Measurements from ENCODE around the gene SRI.

SRI gene

GRCh38 chr7:88204525-88205110 is 15.2 kb downstream of the SRI start:
- Histone ChIP-seq H3K4me3 (ENCODE audit: low read length) (no peak overlapping the region), H3K4me1 (ENCODE audit: insufficient read depth, low read length) (peaks cover 17% of the 10 kb centered on the region), H3K9ac (ENCODE audit: low read depth, low read length) (no peak overlapping the region), H3K36me3 (ENCODE audit: insufficient read depth, low read length) (peaks cover 68% of the 10 kb centered on the region), H3K27ac (ENCODE audit: low read depth, low read length) (no peak overlapping the region), H3K9me3 (ENCODE audit: insufficient read depth, low read depth, low read length) (no peaks in the 10 kb centered on the region), H3K27me3 (ENCODE audit: insufficient read depth, low read length) (no peaks in the 10 kb centered on the region)
- 100% methylated on average over 3 of the region's 3 CpGs for WGBS

GRCh38 chr7:88203401-88203800 is 16.4 kb downstream of the SRI start:
- Histone ChIP-seq H3K4me1 (ENCODE audit: insufficient read depth, low read length) (peaks cover 17% of the 10 kb centered on the region), H3K36me3 (ENCODE audit: insufficient read depth, low read length) (peaks cover 56% of the 10 kb centered on the region), H3K9ac (ENCODE audit: low read depth, low read length) (no peak overlapping the region), H3K9me3 (ENCODE audit: insufficient read depth, low read depth, low read length) (no peaks in the 10 kb centered on the region), H3K27ac (ENCODE audit: low read depth, low read length) (no peak overlapping the region), H3K4me3 (ENCODE audit: low read length) (no peak overlapping the region), H3K27me3 (ENCODE audit: insufficient read depth, low read length) (no peaks in the 10 kb centered on the region)
- WGBS, result 94% methylated on average over 4 of the region's 4 CpGs

- Histone ChIP-seq H3K27me3 (ENCODE audit: insufficient read depth, low read length) (no peaks in the 10 kb centered on the region), H3K27ac (ENCODE audit: low read depth, low read length) (no peak overlapping the region), H3K4me3 (ENCODE audit: low read length) (no peak overlapping the region), H3K36me3 (ENCODE audit: insufficient read depth, low read length) (peaks cover 50% of the 10 kb centered on the region), H3K4me1 (ENCODE audit: insufficient read depth, low read length) (peaks cover 17% of the 10 kb centered on the region), H3K9ac (ENCODE audit: low read depth, low read length) (no peak overlapping the region), H3K9me3 (ENCODE audit: insufficient read depth, low read depth, low read length) (no peaks in the 10 kb centered on the region)
- 100% methylated on average over 2 of the region's 3 CpGs for WGBS
Observed at GRCh38 chr7:88202799-88203198, 17.0 kb downstream of the SRI start.

- Histone ChIP-seq H3K9ac (ENCODE audit: low read depth, low read length) (no peak overlapping the region), H3K9me3 (ENCODE audit: insufficient read depth, low read depth, low read length) (no peaks in the 10 kb centered on the region), H3K27me3 (ENCODE audit: insufficient read depth, low read length) (no peaks in the 10 kb centered on the region), H3K36me3 (ENCODE audit: insufficient read depth, low read length) (peaks cover 44% of the 10 kb centered on the region), H3K4me1 (ENCODE audit: insufficient read depth, low read length) (peaks cover 17% of the 10 kb centered on the region), H3K27ac (ENCODE audit: low read depth, low read length) (no peak overlapping the region), H3K4me3 (ENCODE audit: low read length) (no peak overlapping the region)
- 86% methylated on average over 4 of the region's 5 CpGs for WGBS
Observed at GRCh38 chr7:88202278-88202677, 17.6 kb downstream of the SRI start.

- Histone ChIP-seq H3K4me3 (ENCODE audit: low read length) (no peak overlapping the region), H3K9me3 (ENCODE audit: insufficient read depth, low read depth, low read length) (no peaks in the 10 kb centered on the region), H3K36me3 (ENCODE audit: insufficient read depth, low read length) (peaks cover 35% of the 10 kb centered on the region), H3K9ac (ENCODE audit: low read depth, low read length) (no peak overlapping the region), H3K4me1 (ENCODE audit: insufficient read depth, low read length) (peaks cover 17% of the 10 kb centered on the region), H3K27ac (ENCODE audit: low read depth, low read length) (peak overlapping the region; percentile 64; the same call in 1 of the 2 replicates), H3K27me3 (ENCODE audit: insufficient read depth, low read length) (no peaks in the 10 kb centered on the region)
Observed at GRCh38 chr7:88201305-88201704, 18.5 kb downstream of the SRI start.

- no peaks in the 10 kb centered on the region for H3K27me3 ChIP-seq (ENCODE audit: insufficient read depth, low read length)
Observed at GRCh38 chr7:88200789-88201188, 19.0 kb downstream of the SRI start.

GRCh38 chr7:88200261-88200660 is 19.6 kb downstream of the SRI start:
- Histone ChIP-seq H3K9ac (ENCODE audit: low read depth, low read length) (no peak overlapping the region), H3K36me3 (ENCODE audit: insufficient read depth, low read length) (peaks cover 24% of the 10 kb centered on the region), H3K4me3 (ENCODE audit: low read length) (no peak overlapping the region), H3K27me3 (ENCODE audit: insufficient read depth, low read length) (no peaks in the 10 kb centered on the region), H3K27ac (ENCODE audit: low read depth, low read length) (no peak overlapping the region), H3K4me1 (ENCODE audit: insufficient read depth, low read length) (peaks cover 17% of the 10 kb centered on the region), H3K9me3 (ENCODE audit: insufficient read depth, low read depth, low read length) (no peaks in the 10 kb centered on the region)
- WGBS, result 86% methylated on average over 2 of the region's 3 CpGs

More at GRCh38 chr7:88200789-88201188, 19.0 kb downstream of the SRI start:
- H3K4me1 ChIP-seq (ENCODE audit: insufficient read depth, low read length), result peaks cover 17% of the 10 kb centered on the region
- no peak overlapping the region for H3K4me3 ChIP-seq (ENCODE audit: low read length)
- peaks cover 29% of the 10 kb centered on the region for H3K36me3 ChIP-seq (ENCODE audit: insufficient read depth, low read length)
- no peak overlapping the region for H3K9ac ChIP-seq (ENCODE audit: low read depth, low read length)
- WGBS, result 23% methylated on average over 4 of the region's 4 CpGs
- H3K27ac ChIP-seq (ENCODE audit: low read depth, low read length), result peak overlapping the region; percentile 64; the same call in 1 of the 2 replicates
- H3K9me3 ChIP-seq (ENCODE audit: insufficient read depth, low read depth, low read length), result no peaks in the 10 kb centered on the region

- Histone ChIP-seq H3K36me3 (ENCODE audit: insufficient read depth, low read length) (no peaks in the 10 kb centered on the region), H3K27ac (ENCODE audit: low read depth, low read length) (no peak overlapping the region), H3K9me3 (ENCODE audit: insufficient read depth, low read depth, low read length) (no peaks in the 10 kb centered on the region), H3K4me3 (ENCODE audit: low read length) (no peak overlapping the region), H3K9ac (ENCODE audit: low read depth, low read length) (no peak overlapping the region), H3K27me3 (ENCODE audit: insufficient read depth, low read length) (no peaks in the 10 kb centered on the region), H3K4me1 (ENCODE audit: insufficient read depth, low read length) (no peaks in the 10 kb centered on the region)
- 94% methylated on average over 3 of the region's 3 CpGs for WGBS
Observed at GRCh38 chr7:88191911-88192310, 27.9 kb downstream of the SRI start.

GRCh38 chr7:88185650-88186049 is 34.2 kb downstream of the SRI start:
- H3K27me3 ChIP-seq (ENCODE audit: insufficient read depth, low read length), result no peaks in the 10 kb centered on the region
- no peaks in the 10 kb centered on the region for H3K9me3 ChIP-seq (ENCODE audit: insufficient read depth, low read depth, low read length)
- H3K4me1 ChIP-seq (ENCODE audit: insufficient read depth, low read length), result peaks cover 14% of the 10 kb centered on the region
- no peaks in the 10 kb centered on the region for H3K36me3 ChIP-seq (ENCODE audit: insufficient read depth, low read length)
- no peak overlapping the region for H3K9ac ChIP-seq (ENCODE audit: low read depth, low read length)
- H3K4me3 ChIP-seq (ENCODE audit: low read length), result no peak overlapping the region
- H3K27ac ChIP-seq (ENCODE audit: low read depth, low read length), result no peak overlapping the region

- Histone ChIP-seq H3K4me3 (ENCODE audit: low read length) (no peak overlapping the region), H3K36me3 (ENCODE audit: insufficient read depth, low read length) (no peaks in the 10 kb centered on the region), H3K9ac (ENCODE audit: low read depth, low read length) (no peak overlapping the region), H3K27ac (ENCODE audit: low read depth, low read length) (peak overlapping the region; percentile 1; the same call in 1 of the 2 replicates), H3K27me3 (ENCODE audit: insufficient read depth, low read length) (no peaks in the 10 kb centered on the region), H3K9me3 (ENCODE audit: insufficient read depth, low read depth, low read length) (no peaks in the 10 kb centered on the region), H3K4me1 (ENCODE audit: insufficient read depth, low read length) (peaks cover 14% of the 10 kb centered on the region)
- WGBS, result 85% methylated on average over 5 of the region's 5 CpGs
Observed at GRCh38 chr7:88184848-88185304, 35.0 kb downstream of the SRI start.

- Histone ChIP-seq H3K27ac (ENCODE audit: low read depth, low read length) (no peak overlapping the region), H3K4me1 (ENCODE audit: insufficient read depth, low read length) (peaks cover 14% of the 10 kb centered on the region), H3K36me3 (ENCODE audit: insufficient read depth, low read length) (no peaks in the 10 kb centered on the region), H3K9me3 (ENCODE audit: insufficient read depth, low read depth, low read length) (no peaks in the 10 kb centered on the region), H3K27me3 (ENCODE audit: insufficient read depth, low read length) (no peaks in the 10 kb centered on the region), H3K4me3 (ENCODE audit: low read length) (no peak overlapping the region), H3K9ac (ENCODE audit: low read depth, low read length) (no peak overlapping the region)
- whole genome bisulfite sequencing, result 100% methylated on average over 1 of the region's 1 CpG
Observed at GRCh38 chr7:88183051-88183450, 36.8 kb downstream of the SRI start.

- no peaks in the 10 kb centered on the region for H3K27me3 ChIP-seq (ENCODE audit: insufficient read depth, low read length)
- no peaks in the 10 kb centered on the region for H3K36me3 ChIP-seq (ENCODE audit: insufficient read depth, low read length)
- no peaks in the 10 kb centered on the region for H3K9me3 ChIP-seq (ENCODE audit: insufficient read depth, low read depth, low read length)
- no peaks in the 10 kb centered on the region for H3K4me1 ChIP-seq (ENCODE audit: insufficient read depth, low read length)
- no peak overlapping the region for H3K27ac ChIP-seq (ENCODE audit: low read depth, low read length)
- H3K4me3 ChIP-seq (ENCODE audit: low read length), result no peak overlapping the region
- H3K9ac ChIP-seq (ENCODE audit: low read depth, low read length), result no peak overlapping the region
- WGBS, result 95% methylated on average over 5 of the region's 5 CpGs
Observed at GRCh38 chr7:88176190-88176589, 43.6 kb downstream of the SRI start.
